CD4-positive, alpha-beta T cell treated with Interleukin-15 for 4 hours (primary cell): ENCODE results near the gene LRBA.
"Not testable (repeated sequence)": the region's sequence is repeated elsewhere in the genome, so short reads cannot be mapped to it uniquely, and the experiment has no call there.

Experiments used
- DNase-seq: peaks from one replicate; pipeline ENCODE4 v3.0.0-alpha.2; 2020; ENCODE audit warnings: low spot score

LRBA gene

GRCh38 chr4:151014521-151015458, at the start of gene LRBA:
TSS of gene LRBA (minus strand) at chr4:151015284. CDS start at chr4:151014642, 642 bp downstream.
- DNase-seq = peak; percentile 81

- DNase-seq = not testable (repeated sequence)
These were observed 48.1 kb upstream of the LRBA start for GRCh38 chr4:151063143-151063542.

- no peak for DNase-seq
These were observed 40.5 kb upstream of the LRBA start for GRCh38 chr4:151055539-151055938.

- DNase-seq = no peak
These were observed 37.7 kb upstream of the LRBA start for GRCh38 chr4:151052785-151053184.

GRCh38 chr4:151049430-151049884, 34.4 kb upstream of the LRBA start:
- DNase-seq = no peak

GRCh38 chr4:151048913-151049312, 33.8 kb upstream of the LRBA start:
- DNase-seq = no peak

- no peak for DNase-seq
These were observed 31.5 kb upstream of the LRBA start for GRCh38 chr4:151046609-151047008.

- DNase-seq = no peak
These were observed 30.8 kb upstream of the LRBA start for GRCh38 chr4:151045907-151046306.

GRCh38 chr4:151043803-151044515, 28.9 kb upstream of the LRBA start:
- no peak for DNase-seq

GRCh38 chr4:151039733-151040132, 24.6 kb upstream of the LRBA start:
- no peak for DNase-seq

GRCh38 chr4:151038452-151039157, 23.5 kb upstream of the LRBA start:
- no peak for DNase-seq

GRCh38 chr4:151035911-151036310, 20.8 kb upstream of the LRBA start:
- no peak for DNase-seq

- no peak for DNase-seq
These were observed 20.2 kb upstream of the LRBA start for GRCh38 chr4:151035328-151035727.

GRCh38 chr4:151034829-151035228, 19.7 kb upstream of the LRBA start:
- no peak for DNase-seq

GRCh38 chr4:151031831-151032605, 16.9 kb upstream of the LRBA start:
- no peak for DNase-seq

- DNase-seq = no peak
These were observed 14.5 kb upstream of the LRBA start for GRCh38 chr4:151029537-151029936.

GRCh38 chr4:151029006-151029405, 13.9 kb upstream of the LRBA start:
- DNase-seq = not testable (repeated sequence)

GRCh38 chr4:151025759-151026158, 10.7 kb upstream of the LRBA start:
- DNase-seq = no peak

GRCh38 chr4:151022586-151022985, 7.5 kb upstream of the LRBA start:
- DNase-seq = no peak

GRCh38 chr4:151021637-151022334, 6.7 kb upstream of the LRBA start:
- no peak for DNase-seq
